Stimulated activated CD4-positive, alpha-beta T cell treated with anti-CD3 and anti-CD28 coated beads, Interleukin-15, amount 100 ng/mL, for 24 hours (primary cell): Measurements from ENCODE around the gene WWC1.

Experiments
- DNase-seq: peaks from one replicate; pipeline ENCODE4 v3.0.0-alpha.2; 2020

The WWC1 gene

GRCh38 chr5:168455201-168455600 lies 163.8 kb downstream of the WWC1 start:
- DNase-seq = no peak

DNA sequence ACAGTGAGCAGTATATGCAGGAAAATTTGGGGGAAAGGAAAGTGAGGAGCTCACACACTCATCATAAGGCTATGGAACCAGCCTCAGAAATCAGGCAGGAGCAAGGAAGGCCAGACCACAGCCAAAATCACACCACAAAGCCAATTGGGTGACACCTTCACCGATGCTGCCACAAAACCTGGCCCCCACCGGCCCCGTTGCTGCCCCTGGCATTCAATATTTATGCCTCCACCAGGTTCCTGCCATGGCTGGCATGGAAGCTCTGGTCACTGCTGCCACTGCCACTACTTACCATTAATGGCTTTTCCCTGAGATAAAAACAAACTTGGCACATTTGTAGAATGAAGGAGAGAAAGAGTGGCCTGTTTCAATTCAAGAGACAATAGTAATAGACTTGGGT lies 166.1 kb downstream of the WWC1 start:
- DNase-seq = no peak

GRCh38 chr5:168460606-168461005 lies 169.2 kb downstream of the WWC1 start:
- DNase-seq = no peak

GRCh38 chr5:168463081-168463480 lies 171.6 kb downstream of the WWC1 start:
- DNase-seq = no peak

DNA sequence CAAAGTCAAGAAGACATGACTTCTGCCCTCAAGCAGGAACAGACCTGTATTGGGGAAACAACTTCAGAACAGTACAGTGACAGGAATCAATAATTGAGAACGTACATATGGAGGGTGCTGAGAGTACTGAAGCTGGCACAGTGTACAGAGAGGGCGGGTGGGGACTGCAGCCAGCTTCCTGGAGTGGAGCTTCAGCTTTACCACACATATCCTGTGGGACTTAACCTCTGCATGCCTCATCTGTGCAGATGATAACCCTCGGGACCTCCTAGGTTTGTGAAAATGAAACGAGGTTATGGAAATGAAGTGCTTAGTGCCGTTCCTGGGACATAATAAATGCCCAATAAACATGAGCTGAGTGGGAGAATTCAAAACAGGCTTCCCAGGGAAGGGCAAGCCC lies 172.8 kb downstream of the WWC1 start:
- DNase-seq = no peak

DNA sequence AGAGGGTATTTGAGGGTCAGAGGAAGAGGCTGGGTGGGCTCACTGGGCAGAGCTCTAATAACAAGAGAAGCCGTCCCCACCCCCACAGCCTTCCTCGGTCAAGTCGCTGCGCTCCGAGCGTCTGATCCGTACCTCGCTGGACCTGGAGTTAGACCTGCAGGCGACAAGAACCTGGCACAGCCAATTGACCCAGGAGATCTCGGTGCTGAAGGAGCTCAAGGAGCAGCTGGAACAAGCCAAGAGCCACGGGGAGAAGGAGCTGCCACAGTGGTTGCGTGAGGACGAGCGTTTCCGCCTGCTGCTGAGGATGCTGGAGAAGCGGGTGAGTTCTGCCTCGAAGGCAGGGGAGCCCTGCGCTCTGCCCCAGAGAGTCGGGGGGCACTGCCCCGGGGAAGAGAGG lies 173.2 kb downstream of the WWC1 start:
- DNase-seq = no peak

DNA sequence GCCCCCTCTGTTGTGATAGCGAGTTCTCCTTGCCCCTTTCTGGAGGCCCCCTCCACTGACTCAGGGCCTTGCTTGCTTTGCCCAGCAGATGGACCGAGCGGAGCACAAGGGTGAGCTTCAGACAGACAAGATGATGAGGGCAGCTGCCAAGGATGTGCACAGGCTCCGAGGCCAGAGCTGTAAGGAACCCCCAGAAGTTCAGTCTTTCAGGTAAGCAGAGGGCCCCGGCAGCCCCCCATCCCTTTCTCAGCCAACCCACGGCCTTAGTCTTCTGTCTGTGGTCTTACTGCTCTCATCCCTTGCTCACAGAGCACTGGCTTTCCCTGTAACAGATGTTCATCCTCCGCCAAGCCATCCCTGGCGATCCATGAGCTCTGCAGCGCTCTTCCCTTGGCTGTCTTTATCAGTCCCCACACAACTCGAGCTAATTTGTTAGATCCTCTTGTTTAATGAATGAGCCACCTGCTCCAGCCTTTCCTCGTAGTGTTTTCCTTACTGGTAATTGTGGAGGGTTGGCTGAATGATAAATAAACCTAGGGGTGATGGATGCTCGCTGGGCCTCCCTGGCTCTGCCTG lies 176.4 kb downstream of the WWC1 start:
- no peak for DNase-seq

- no peak for DNase-seq
These were observed 177.4 kb downstream of the WWC1 start for GRCh38 chr5:168468836-168469235.

DNA sequence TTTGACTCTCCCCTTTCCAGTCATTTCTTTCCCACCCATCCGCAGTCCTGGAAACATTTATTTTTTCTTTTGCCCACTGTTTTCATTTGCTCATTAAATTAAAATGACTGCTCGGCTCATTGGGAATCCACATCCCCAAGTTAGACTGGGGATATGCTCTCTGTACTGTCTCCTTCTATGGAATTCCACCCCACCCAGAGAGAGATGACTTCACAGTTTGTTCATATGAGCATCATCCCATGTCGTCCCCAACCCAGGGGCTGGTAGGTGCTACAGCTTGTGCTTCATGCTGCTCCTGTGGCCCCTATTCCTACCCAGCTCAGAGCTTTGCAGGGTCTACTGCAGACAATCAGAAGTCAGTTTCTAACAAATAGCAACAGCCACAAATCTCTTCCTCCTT lies 178.4 kb downstream of the WWC1 start:
- DNase-seq = no peak

DNA sequence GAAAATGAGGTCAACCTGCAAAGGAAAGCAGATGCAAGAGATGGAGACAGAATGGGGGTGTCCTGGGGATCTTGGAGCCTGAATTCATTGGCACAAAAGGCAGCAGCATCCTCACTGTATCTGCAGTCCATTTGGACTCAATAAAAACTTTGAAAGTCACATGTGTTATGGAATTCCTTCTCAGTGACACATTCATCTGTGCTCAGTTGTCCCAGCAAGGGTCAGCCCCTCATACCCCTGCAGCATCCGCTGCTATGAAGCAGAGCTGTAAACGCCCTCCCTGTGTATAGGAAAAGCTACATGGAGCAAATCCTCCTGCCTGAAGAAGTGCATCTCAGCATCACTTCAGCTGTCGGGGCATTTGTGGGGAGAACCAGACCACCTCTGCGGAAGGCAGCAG lies 180.3 kb downstream of the WWC1 start:
- no peak for DNase-seq

DNA sequence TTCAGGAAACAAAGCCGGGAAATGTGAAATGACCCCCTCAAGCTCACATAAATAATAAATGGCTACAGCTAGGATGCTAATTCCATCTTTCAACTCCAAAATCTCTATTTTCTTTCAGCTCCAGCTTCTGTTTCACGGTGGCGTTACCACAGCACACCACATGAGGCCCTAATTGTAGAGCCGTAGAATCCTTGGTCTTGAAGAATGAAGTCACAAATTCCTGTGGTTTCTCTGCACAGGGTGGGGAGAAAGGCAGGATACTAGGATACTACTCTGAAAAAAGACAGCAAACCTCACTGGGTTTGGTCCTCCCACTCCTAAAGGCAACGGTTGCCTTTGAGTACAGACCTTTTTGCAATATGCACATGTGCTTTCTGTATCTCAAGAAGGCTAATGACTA lies 180.9 kb downstream of the WWC1 start:
- DNase-seq = no peak

- no peak for DNase-seq
These were observed 182.9 kb downstream of the WWC1 start for GRCh38 chr5:168474319-168474718.

DNA sequence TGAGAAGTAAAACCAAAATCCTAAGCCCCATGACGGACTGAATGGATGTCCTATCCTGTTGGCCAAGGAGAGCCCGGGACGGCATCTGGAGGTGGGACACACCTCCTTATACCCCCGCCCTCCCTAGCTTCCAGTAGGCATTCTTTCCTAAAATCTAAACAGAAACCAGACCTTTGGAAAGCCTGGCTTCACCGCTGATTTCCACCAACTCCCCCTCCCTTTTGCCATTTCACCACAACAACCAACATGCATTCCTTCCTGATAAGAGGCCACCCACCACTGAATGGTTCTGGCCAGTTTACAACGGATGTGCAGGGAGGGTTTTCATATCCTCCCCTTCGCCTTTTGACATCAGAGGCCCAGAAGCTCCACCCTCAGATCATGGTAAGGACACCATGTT lies 185.6 kb downstream of the WWC1 start:
- no peak for DNase-seq

DNA sequence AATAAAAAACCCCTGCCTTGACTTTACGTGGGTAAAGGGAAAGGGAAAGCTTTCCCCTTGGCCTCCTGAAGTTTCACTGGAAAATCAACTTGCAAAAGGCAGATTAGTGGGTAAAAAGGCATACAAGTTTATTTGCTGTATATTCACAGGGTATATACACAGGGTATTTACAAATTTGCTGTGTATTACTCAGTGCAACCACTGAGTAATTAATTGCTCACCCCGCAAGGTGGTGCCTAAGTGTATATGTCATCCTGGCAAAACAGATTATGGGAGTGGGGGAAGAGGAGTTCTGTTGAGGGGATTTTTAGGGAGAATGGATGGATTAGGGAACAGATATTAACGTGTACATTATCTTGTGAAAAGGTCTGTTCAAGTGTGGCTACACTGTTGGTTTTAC lies 187.7 kb downstream of the WWC1 start:
- DNase-seq = no peak

DNA sequence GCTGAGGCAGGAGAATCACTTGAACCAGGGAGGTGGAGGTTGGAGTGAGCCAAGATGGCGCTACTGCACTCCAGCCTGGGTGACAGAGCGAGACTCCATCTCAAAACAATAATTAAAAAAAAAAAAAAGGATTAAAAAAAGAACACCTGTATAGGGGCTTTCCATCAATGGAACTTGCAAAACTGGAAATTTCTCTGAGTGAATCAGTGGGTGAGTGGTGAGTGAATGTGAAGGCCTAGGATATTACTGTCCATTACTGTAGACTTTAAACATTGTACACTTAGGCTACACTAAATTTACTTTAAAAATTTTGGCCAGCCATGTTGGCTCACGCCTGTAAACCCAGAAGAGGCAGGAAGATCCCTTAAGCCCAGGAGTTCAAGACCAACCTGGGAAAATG lies 189.2 kb downstream of the WWC1 start:
- DNase-seq = no peak

DNA sequence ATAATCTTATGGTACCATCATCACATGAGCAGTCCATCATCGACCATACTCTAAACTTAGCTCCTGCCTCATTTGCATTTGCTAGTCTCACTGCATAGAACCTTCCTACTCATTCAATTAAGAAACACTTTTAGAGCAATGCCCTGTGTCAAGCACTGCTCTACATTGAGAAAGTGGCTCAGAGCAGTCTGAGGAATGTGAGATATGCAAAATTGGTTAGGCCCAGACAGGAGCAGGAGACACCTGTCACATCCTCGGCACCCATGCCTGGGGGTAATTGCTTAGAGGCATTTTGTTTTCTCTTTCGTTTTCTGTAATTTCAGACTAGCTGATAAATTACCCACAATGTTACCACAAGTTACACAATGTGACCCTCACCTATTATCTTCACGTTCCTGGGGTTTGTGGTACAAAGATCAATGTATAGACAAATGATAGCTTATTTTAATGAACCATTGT lies 189.9 kb downstream of the WWC1 start:
- DNase-seq = no peak

GRCh38 chr5:168482361-168482760 lies 190.9 kb downstream of the WWC1 start:
- no peak for DNase-seq

- peak; percentile 94 for DNase-seq
These were observed 194.9 kb downstream of the WWC1 start, which contains the start of gene RARS1 for GRCh38 chr5:168486136-168486879. RARS1 (plus strand) TSS chr5:168486471; CDS start chr5:168486499, 28 bp downstream.

DNA sequence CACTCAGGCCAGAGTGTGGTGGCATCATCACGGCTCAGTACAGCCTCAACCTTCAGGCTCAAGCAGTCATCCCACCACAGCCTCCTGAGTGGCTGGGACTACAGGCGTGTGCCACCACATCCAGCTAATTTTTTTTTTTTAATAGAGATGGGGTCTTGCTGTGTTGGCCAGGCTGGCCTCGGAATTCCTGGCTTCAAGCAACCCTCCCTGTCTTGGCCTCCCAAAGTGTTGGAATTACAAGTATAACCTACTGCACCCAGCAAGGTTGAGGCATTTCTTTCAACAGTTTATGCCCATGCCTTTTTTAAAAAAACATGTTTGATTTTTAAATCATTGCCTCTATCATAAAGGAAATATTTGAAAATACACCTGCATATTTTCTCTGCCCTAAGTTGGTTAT lies 197.6 kb downstream of the WWC1 start:
- no peak for DNase-seq

DNA sequence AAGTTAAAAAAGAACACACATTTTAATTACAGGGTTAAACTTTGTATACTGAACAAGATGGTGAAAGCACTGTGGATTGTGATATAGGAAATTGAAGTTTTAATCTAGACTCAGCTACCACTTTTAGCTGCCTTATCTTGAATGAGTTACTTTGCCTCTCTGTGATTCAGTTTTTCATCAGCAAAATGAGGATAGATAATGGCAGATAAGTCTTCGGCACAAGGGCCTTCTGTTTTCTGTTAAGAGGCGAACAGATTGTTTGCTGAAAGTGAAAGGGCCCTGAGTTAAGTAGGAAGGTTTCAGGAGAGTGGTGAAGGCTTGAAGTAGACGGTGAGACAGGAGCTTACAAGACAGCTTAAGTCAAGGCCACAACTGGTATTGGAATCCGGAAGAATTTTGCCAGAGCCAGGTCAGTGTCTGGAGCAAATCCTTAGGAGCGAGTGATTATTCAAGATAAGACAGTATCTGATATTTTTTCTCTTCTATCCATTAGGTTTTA lies 202.7 kb downstream of the WWC1 start:
- DNase-seq = no peak

DNA sequence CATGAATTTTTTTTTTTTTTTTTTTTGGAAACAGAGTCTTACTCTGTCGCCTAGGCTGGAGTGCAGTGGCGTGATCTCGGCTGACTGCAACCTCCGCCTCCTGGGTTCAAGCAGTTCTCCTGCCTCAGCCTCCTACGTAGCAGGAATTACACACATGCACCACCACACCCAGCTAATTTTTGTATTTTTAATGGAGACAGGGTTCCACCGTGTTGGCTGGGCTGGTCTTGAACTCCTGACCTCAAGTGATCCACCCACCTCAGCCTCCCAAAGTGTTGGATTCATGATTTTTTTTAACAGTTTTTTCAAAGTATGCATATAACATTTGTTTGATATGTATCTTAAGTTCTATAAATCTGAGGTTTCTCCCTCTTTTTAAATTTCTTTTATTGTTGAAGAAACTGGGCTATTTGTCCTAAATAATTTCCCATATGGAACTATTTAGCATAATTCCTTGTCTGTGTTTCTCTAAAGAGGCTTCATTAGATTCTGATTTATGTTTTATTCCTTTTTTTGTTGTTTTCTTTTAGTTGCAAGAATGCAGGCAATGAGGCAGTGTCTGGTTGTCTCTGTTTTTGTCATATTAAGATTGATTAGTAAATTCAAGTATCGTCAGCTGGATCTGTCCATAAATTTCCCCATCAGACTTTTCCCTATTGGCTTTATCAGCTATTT lies 211.3 kb downstream of the WWC1 start:
- no peak for DNase-seq

DNA sequence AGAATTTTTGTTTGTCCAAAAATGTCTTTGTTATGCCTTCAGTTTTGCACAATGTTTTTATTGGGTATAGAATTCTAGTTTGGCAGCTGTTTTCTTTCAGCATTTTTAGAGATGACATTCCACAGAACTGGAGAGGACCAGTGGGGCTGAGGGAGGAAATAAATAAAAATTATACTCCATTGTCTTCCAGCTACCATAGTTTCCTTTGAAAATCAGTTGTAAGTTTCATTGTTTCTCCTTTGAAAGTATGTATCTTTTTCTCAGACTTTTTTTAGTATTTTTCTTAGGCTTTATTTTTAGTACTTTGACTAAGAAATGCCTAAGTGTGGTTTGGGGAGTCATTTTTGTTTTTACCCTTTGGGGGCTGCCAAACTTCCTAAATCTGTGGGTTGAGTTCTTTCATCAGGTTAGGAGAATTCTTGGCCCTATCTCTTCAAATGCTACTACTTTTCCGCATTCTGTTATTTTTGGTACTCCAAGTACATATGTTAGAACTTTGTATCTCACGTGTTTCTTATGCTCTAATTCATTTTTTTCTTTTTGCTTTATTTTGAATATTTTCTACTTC lies 222.5 kb downstream of the WWC1 start:
- DNase-seq = no peak
